ENCODE results near the gene DTNBP1. TPM values are rescaled to one million over a fixed set of nuclear protein-coding genes. Genes with fewer than 3 reads are reported as not detected.

DTNBP1 gene
- total and polyA plus RNA-seq, 2 of the 13 experiments (the other 11 are each of a cell fraction or from before 2014, with no cell fraction given) = 6.6 to 19.1 TPM

DNA sequence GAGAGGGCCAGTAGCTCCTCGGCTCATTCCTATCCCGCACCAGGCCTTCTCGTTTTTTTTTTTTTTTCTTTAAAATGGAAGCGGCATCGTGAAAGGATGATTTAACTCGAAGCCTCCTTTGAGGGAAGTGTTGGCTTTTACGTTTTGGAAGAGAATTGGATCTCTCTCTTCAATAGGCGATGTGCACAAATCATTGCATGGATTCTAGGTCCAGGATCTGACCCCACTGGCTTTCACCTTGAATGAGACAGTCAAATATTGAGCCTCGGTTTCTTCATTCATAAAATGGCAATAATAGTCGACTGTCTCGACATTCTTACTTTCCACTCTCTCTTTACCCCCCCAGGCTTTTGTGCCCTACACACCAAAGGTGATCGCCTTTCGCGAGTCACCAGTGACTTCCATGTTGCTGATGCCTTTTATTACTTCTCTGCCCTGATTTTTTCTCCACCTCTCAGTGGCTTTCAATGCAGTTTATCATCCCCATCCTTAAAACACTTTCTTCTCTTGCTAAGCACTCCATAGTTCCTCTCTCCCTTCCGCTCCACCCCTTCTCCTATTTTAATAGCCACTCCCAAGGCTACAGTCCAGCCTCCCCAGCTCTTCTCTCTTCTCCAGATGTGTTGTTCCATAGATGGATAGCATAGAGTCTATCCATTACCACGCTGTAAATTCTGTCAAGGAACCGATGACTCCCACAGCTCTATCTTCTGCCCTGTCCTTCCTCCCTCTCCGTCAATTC is 473 bp upstream of the DTNBP1 start:
- peaks cover 18% of the 10 kb centered on the region for H3K4me1 ChIP-seq (ENCODE audit: insufficient read depth, low read length)
- ChIA-PET POLR2A (interaction anchor here (1.5 kb wide), 1 partner anchor 466 kb away, joined by 7 read pairs; the partner anchor contains the start of gene MYLIP), CTCF (ENCODE audit: low intra/inter-chr PET ratio, low total read pairs) (no interaction called here)
- in situ Hi-C loops (cut with HindIII; ENCODE audit: extremely low pct_ligation_motif_present, low pct_unique_long_range_greater_than_20kb) (no loop called here), intact Hi-C loops (cut with micrococcal nuclease; ENCODE audit: unreplicated experiment) (no loop called here)
- 43% methylated on average over 18 of the region's 18 CpGs for WGBS (ENCODE audit: low lambda C conversion rate)
- H3K27ac ChIP-seq (ENCODE audit: extremely low read length, insufficient read depth, low read length) = no peak overlapping the region
- H3K4me3 ChIP-seq (replicated peaks in 1 of 3; ENCODE audit: insufficient read depth in 1 of 3, low read depth in 2 of 3, low read length in 3 of 3) = peak overlapping the region in 2 of 3 experiments; percentile 63 to 83; a peak in 4 of 6 replicates
- H2AFZ ChIP-seq (ENCODE audit: low read length) = peak overlapping the region; percentile 88
- no peaks in the 10 kb centered on the region for H3K9me3 ChIP-seq (ENCODE audit: low read length)
- BruUV-seq (replicated peaks) = no TSS peak
- FAIRE-seq (no peak), ATAC-seq (no peak), DNase-seq (ENCODE audit: low spot score) (no peak)
- peaks cover 0 to 11% of the 10 kb centered on the region in 2 experiments; a peak in 3 of 5 replicates for H3K27me3 ChIP-seq (ENCODE audit: control insufficient read depth in 1 of 2, insufficient read depth in 2 of 2, low read length in 2 of 2)
- H3K36me3 ChIP-seq (replicated peaks in 1 of 2; ENCODE audit: control insufficient read depth in 1 of 2, insufficient read depth in 2 of 2, low read length in 2 of 2) = 0 out of 5 replicates have a peak, but pooled peaks cover 0 to 5% of the 10 kb centered on the region in 2 experiments
- H4K20me1 ChIP-seq (ENCODE audit: insufficient read depth, low read length) = no peaks in the 10 kb centered on the region
- H3K79me2 ChIP-seq (ENCODE audit: insufficient read depth, low read length) = no peaks in the 10 kb centered on the region
- peak overlapping the region; percentile 74 for H3K4me2 ChIP-seq (ENCODE audit: low read depth, low read length)
- H3K9ac ChIP-seq (ENCODE audit: insufficient read depth, low read depth, low read length) = peak overlapping the region; percentile 71; the same call in 1 of the 2 replicates
- no peak for TF ChIP-seq SRSF9 (IDR thresholded peaks at IDR 0.05; ENCODE audit: borderline replicate concordance, insufficient read depth, low read depth, low read length, poor library complexity, severe bottlenecking)
- TF ChIP-seq ELF3 (CRISPR knock-in tag; IDR thresholded peaks at IDR 0.05) = 0 out of 2 replicates have a peak, but pooled peaks have one; percentile 0
- TF ChIP-seq ZNF121 (CRISPR knock-in tag; IDR thresholded peaks at IDR 0.05) = no peak
- no peak for TF ChIP-seq SOX6 (IDR thresholded peaks at IDR 0.05)
- 0 out of 2 replicates have a peak, but pooled peaks have one; percentile 14 for TF ChIP-seq SOX6 (CRISPR knock-in tag; IDR thresholded peaks at IDR 0.05)
- TF ChIP-seq, protein P1, sequence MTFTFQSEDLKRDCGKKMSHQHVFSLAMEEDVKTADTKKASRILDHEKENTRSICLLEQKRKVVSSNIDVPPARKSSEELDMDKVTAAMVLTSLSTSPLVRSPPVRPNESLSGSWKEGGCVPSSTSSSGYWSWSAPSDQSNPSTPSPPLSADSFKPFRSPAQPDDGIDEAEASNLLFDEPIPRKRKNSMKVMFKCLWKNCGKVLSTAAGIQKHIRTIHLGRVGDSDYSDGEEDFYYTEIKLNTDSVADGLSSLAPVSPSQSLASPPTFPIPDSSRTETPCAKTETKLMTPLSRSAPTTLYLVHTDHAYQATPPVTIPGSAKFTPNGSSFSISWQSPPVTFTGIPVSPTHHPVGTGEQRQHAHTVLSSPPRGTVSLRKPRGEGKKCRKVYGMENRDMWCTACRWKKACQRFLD (CRISPR knock-in tag; IDR thresholded peaks at IDR 0.05; ENCODE audit: borderline replicate concordance) = no peak
- TF ChIP-seq, protein P2, sequence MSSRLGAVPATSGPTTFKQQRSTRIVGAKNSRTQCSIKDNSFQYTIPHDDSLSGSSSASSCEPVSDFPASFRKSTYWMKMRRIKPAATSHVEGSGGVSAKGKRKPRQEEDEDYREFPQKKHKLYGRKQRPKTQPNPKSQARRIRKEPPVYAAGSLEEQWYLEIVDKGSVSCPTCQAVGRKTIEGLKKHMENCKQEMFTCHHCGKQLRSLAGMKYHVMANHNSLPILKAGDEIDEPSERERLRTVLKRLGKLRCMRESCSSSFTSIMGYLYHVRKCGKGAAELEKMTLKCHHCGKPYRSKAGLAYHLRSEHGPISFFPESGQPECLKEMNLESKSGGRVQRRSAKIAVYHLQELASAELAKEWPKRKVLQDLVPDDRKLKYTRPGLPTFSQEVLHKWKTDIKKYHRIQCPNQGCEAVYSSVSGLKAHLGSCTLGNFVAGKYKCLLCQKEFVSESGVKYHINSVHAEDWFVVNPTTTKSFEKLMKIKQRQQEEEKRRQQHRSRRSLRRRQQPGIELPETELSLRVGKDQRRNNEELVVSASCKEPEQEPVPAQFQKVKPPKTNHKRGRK (CRISPR knock-in tag; IDR thresholded peaks at IDR 0.05) = 0 out of 2 replicates have a peak, but pooled peaks have one; percentile 64
- TF ChIP-seq, protein P3, sequence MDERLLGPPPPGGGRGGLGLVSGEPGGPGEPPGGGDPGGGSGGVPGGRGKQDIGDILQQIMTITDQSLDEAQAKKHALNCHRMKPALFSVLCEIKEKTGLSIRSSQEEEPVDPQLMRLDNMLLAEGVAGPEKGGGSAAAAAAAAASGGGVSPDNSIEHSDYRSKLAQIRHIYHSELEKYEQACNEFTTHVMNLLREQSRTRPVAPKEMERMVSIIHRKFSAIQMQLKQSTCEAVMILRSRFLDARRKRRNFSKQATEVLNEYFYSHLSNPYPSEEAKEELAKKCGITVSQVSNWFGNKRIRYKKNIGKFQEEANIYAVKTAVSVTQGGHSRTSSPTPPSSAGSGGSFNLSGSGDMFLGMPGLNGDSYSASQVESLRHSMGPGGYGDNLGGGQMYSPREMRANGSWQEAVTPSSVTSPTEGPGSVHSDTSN (CRISPR knock-in tag; IDR thresholded peaks at IDR 0.05) = no peak
- TF ChIP-seq ZNF431 (CRISPR knock-in tag; IDR thresholded peaks at IDR 0.05; ENCODE audit: borderline replicate concordance, low read depth) = 0 out of 2 replicates have a peak, but pooled peaks have one; percentile 9
- 0 out of 2 replicates have a peak, but pooled peaks have one; percentile 5 for TF ChIP-seq MIXL1 (CRISPR knock-in tag; IDR thresholded peaks at IDR 0.05)
- TF ChIP-seq ZNF264 (CRISPR knock-in tag; IDR thresholded peaks at IDR 0.05) = no peak
- TF ChIP-seq ETV6 (CRISPR knock-in tag; conservative IDR thresholded peaks at IDR 0.05) = no peak
- no peak for TF ChIP-seq GABPA (IDR thresholded peaks at IDR 0.05; ENCODE audit: low read depth, low read length)
- peak; percentile 39; the same call in 1 of the 2 replicates for TF ChIP-seq GABPA (CRISPR knock-in tag; IDR thresholded peaks at IDR 0.05; ENCODE audit: low read depth)
- TF ChIP-seq ZNF792 (CRISPR knock-in tag; IDR thresholded peaks at IDR 0.05) = no peak
- no peak for TF ChIP-seq MBD4 (IDR thresholded peaks at IDR 0.05; ENCODE audit: borderline replicate concordance, low read length)
- no peak for TF ChIP-seq KLF13 (CRISPR knock-in tag; IDR thresholded peaks at IDR 0.05)
- peak; percentile 96 for TF ChIP-seq ZNF205 (CRISPR knock-in tag; IDR thresholded peaks at IDR 0.05)
- TF ChIP-seq ZNF317 (CRISPR knock-in tag; IDR thresholded peaks at IDR 0.05) = 0 out of 2 replicates have a peak, but pooled peaks have one; percentile 4
- TF ChIP-seq, protein P4, sequence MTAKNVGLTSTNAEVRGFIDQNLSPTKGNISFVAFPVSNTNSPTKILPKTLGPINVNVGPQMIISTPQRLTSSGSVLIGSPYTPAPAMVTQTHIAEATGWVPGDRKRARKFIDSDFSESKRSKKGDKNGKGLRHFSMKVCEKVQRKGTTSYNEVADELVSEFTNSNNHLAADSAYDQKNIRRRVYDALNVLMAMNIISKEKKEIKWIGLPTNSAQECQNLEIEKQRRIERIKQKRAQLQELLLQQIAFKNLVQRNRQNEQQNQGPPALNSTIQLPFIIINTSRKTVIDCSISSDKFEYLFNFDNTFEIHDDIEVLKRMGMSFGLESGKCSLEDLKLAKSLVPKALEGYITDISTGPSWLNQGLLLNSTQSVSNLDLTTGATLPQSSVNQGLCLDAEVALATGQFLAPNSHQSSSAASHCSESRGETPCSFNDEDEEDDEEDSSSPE (CRISPR knock-in tag; IDR thresholded peaks at IDR 0.05) = 0 out of 2 replicates have a peak, but pooled peaks have one; percentile 11
- TF ChIP-seq ZNF546 (CRISPR knock-in tag; conservative IDR thresholded peaks at IDR 0.05) = no peak; the same call in 1 of the 2 replicates

All from HepG2 (cell line).